HEK293 (cell line): ENCODE measurements around the gene TBC1D22A.

ENCODE experiments used
- CTCF ChIA-PET: fragments of 350-600 bp; formaldehyde crosslinking; extraction: SDS; loops from one replicate; lab custom pipeline; 2021; ENCODE audit warnings: antibody characterized with exemption; lab: Yijun Ruan, JAX
- POLR2A ChIA-PET: fragments of 300-600 bp; formaldehyde crosslinking; extraction: SDS; loops from one replicate; lab custom pipeline; 2020; ENCODE audit warnings: antibody characterized with exemption, inconsistent platforms; lab: Yijun Ruan, JAX
- H3K27ac ChIP-seq: fragments of 200-500 bp; sonication (Bioruptor generic); 2 replicates; pipeline ENCODE4 v1.5.1; 2014; ENCODE audit warnings: low read depth, low read length, control low read depth, inconsistent platforms; ENCODE audit errors: extremely low read depth
- H3K36me3 ChIP-seq, 2 experiments: fragments of 200-500 bp in 1 of 2; sonication (Bioruptor generic) in 1 of 2; 1 replicate in 1 of 2; 2 replicates in 1 of 2; pipeline ENCODE4 v1.5.1; 2014 to 2017; ENCODE audit warnings: inconsistent platforms in 2 of 2, low read length in 2 of 2; ENCODE audit not compliant: control insufficient read depth in 2 of 2, insufficient read depth in 1 of 2
- H3K4me1 ChIP-seq: fragments of 200-500 bp; sonication (Bioruptor generic); 2 replicates; pipeline ENCODE4 v1.5.1; 2014; ENCODE audit warnings: mild to moderate bottlenecking, low read length, inconsistent platforms; ENCODE audit not compliant: control insufficient read depth, insufficient read depth
- H3K4me3 ChIP-seq: 2 replicates; pipeline ENCODE4 v1.5.1; 2011; ENCODE audit warnings: low read depth, mild to moderate bottlenecking, control low read depth, low read length, moderate library complexity
- H3K9me3 ChIP-seq: fragments of 200-500 bp; sonication (Bioruptor generic); 2 replicates; pipeline ENCODE4 v1.5.1; 2014; ENCODE audit warnings: low read depth, low read length, inconsistent platforms; ENCODE audit not compliant: control insufficient read depth, insufficient read depth
- ATF2 ChIP-seq: fragments of 450-650 bp; formaldehyde crosslinking; IDR thresholded peaks from 2 replicates; pipeline ENCODE4 v1.5.1; 2016; ENCODE audit warnings: missing biosample characterization, missing genetic modification characterization, low read depth
- GLIS2 ChIP-seq: fragments of 450-650 bp; formaldehyde crosslinking; IDR thresholded peaks from 2 replicates; pipeline ENCODE4 v1.5.1; 2016; ENCODE audit warnings: missing biosample characterization, missing genetic modification characterization
- MEIS1 ChIP-seq: sonication (generic); formaldehyde crosslinking; IDR thresholded peaks from 2 replicates; pipeline ENCODE4 v1.8.1; 2022; ENCODE audit warnings: missing genetic modification reagents, mild to moderate bottlenecking, borderline replicate concordance
- OSR2 ChIP-seq: fragments of 450-650 bp; formaldehyde crosslinking; IDR thresholded peaks from 2 replicates; pipeline ENCODE4 v1.5.1; 2016; ENCODE audit warnings: missing biosample characterization, missing genetic modification characterization
- PRDM1 ChIP-seq: fragments of 450-650 bp; formaldehyde crosslinking; IDR thresholded peaks from 2 replicates; pipeline ENCODE4; 2016; ENCODE audit warnings: missing biosample characterization, missing genetic modification characterization
- SCRT2 ChIP-seq: fragments of 450-650 bp; formaldehyde crosslinking; IDR thresholded peaks from 2 replicates; pipeline ENCODE4 v1.5.1; 2016; ENCODE audit warnings: missing biosample characterization, missing genetic modification characterization
- SETDB1 ChIP-seq: IDR thresholded peaks from one replicate; pipeline ENCODE4 v1.6.1; 2017; ENCODE audit warnings: mild to moderate bottlenecking, low read length, moderate library complexity, mixed read lengths; ENCODE audit not compliant: insufficient read length
- ZIC2 ChIP-seq: fragments of 450-650 bp; formaldehyde crosslinking; IDR thresholded peaks from 2 replicates; pipeline ENCODE4 v1.5.1; 2016; ENCODE audit warnings: missing biosample characterization, missing genetic modification characterization
- ZNF155 ChIP-seq: fragments of 450-650 bp; formaldehyde crosslinking; IDR thresholded peaks from 2 replicates; pipeline ENCODE4 v1.5.1; 2016; ENCODE audit warnings: missing biosample characterization, missing genetic modification characterization
- ZNF19 ChIP-seq: fragments of 450-650 bp; formaldehyde crosslinking; IDR thresholded peaks from 2 replicates; pipeline ENCODE4; 2016; ENCODE audit warnings: missing biosample characterization, missing genetic modification characterization, low read depth
- ZNF324 ChIP-seq: fragments of 450-650 bp; formaldehyde crosslinking; IDR thresholded peaks from 2 replicates; pipeline ENCODE4 v1.5.1; 2016; ENCODE audit warnings: missing biosample characterization, missing genetic modification characterization
- ZNF341 ChIP-seq: fragments of 450-650 bp; formaldehyde crosslinking; IDR thresholded peaks from 2 replicates; pipeline ENCODE4; 2016; ENCODE audit warnings: low read depth, missing biosample characterization, missing genetic modification characterization
- ZNF350 ChIP-seq: fragments of 450-650 bp; formaldehyde crosslinking; IDR thresholded peaks from 2 replicates; pipeline ENCODE4 v1.5.0; 2017; ENCODE audit warnings: missing biosample characterization, mild to moderate bottlenecking, missing genetic modification characterization
- ZNF37A ChIP-seq: fragments of 450-650 bp; IDR thresholded peaks from 2 replicates; pipeline ENCODE4 v1.5.1; 2018; ENCODE audit warnings: missing biosample characterization, missing genetic modification characterization
- ZNF391 ChIP-seq: fragments of 450-650 bp; formaldehyde crosslinking; IDR thresholded peaks from 2 replicates; pipeline ENCODE4 v1.5.1; 2016; ENCODE audit warnings: low read depth, missing biosample characterization, missing genetic modification characterization, borderline replicate concordance
- ZNF416 ChIP-seq: fragments of 450-650 bp; formaldehyde crosslinking; IDR thresholded peaks from 2 replicates; pipeline ENCODE4 v1.5.1; 2016; ENCODE audit warnings: missing biosample characterization, missing genetic modification characterization
- ZNF423 ChIP-seq: fragments of 450-650 bp; formaldehyde crosslinking; IDR thresholded peaks from 2 replicates; pipeline ENCODE4 v1.5.1; 2016; ENCODE audit warnings: missing biosample characterization, missing genetic modification characterization
- ZNF426 ChIP-seq: fragments of 450-650 bp; formaldehyde crosslinking; IDR thresholded peaks from 2 replicates; pipeline ENCODE4 v1.5.1; 2017; ENCODE audit warnings: missing biosample characterization, missing genetic modification characterization, mild to moderate bottlenecking, inconsistent platforms, moderate library complexity
- ZNF473 ChIP-seq: fragments of 450-650 bp; formaldehyde crosslinking; IDR thresholded peaks from 2 replicates; pipeline ENCODE4 v1.5.1; 2017; ENCODE audit warnings: missing biosample characterization, missing genetic modification characterization
- ZNF544 ChIP-seq: fragments of 450-650 bp; formaldehyde crosslinking; IDR thresholded peaks from 2 replicates; pipeline ENCODE4 v1.5.0; 2017; ENCODE audit warnings: missing biosample characterization, missing genetic modification characterization
- ZNF549 ChIP-seq: fragments of 450-650 bp; IDR thresholded peaks from 2 replicates; pipeline ENCODE4 v1.5.1; 2018; ENCODE audit warnings: missing biosample characterization, missing genetic modification characterization, mild to moderate bottlenecking, inconsistent platforms, moderate library complexity
- ZNF560 ChIP-seq: fragments of 450-650 bp; formaldehyde crosslinking; IDR thresholded peaks from 2 replicates; pipeline ENCODE4 v1.5.1; 2017; ENCODE audit warnings: missing biosample characterization, missing genetic modification characterization, borderline replicate concordance
- ZNF585B ChIP-seq: fragments of 450-650 bp; formaldehyde crosslinking; IDR thresholded peaks from 2 replicates; pipeline ENCODE4 v1.5.1; 2016; ENCODE audit warnings: missing biosample characterization, missing genetic modification characterization
- ZNF621 ChIP-seq: fragments of 450-650 bp; formaldehyde crosslinking; IDR thresholded peaks from 2 replicates; pipeline ENCODE4 v1.5.1; 2017; ENCODE audit warnings: missing biosample characterization, missing genetic modification characterization
- ZNF670 ChIP-seq: fragments of 450-650 bp; formaldehyde crosslinking; IDR thresholded peaks from 2 replicates; pipeline ENCODE4 v1.5.1; 2016; ENCODE audit warnings: missing biosample characterization, missing genetic modification characterization, low read depth
- ZNF776 ChIP-seq: fragments of 450-650 bp; formaldehyde crosslinking; IDR thresholded peaks from 2 replicates; pipeline ENCODE4 v1.5.0; 2017; ENCODE audit warnings: missing biosample characterization, missing genetic modification characterization, borderline replicate concordance
- ZNF777 ChIP-seq: fragments of 450-650 bp; formaldehyde crosslinking; IDR thresholded peaks from 2 replicates; pipeline ENCODE4 v1.5.1; 2017; ENCODE audit warnings: missing biosample characterization, missing genetic modification characterization, borderline replicate concordance
- TF ChIP-seq, protein P1 (sequence below): fragments of 450-650 bp; formaldehyde crosslinking; IDR thresholded peaks from 2 replicates; pipeline ENCODE4 v1.5.1; 2016; ENCODE audit warnings: missing biosample characterization, missing genetic modification characterization

The TBC1D22A gene

GRCh38 chr22:46969961-46970360, 207.5 kb downstream of the TBC1D22A start:
- Histone ChIP-seq H3K36me3 (peaks cover 0 to 9% of the 10 kb centered on the region in 2 experiments; a peak in 1 of 3 replicates), H3K4me1 (no peaks in the 10 kb centered on the region), H3K4me3 (no peak overlapping the region), H3K27ac (no peak overlapping the region), H3K9me3 (no peaks in the 10 kb centered on the region)
- ChIA-PET POLR2A (no interaction called here), CTCF (no interaction called here)
- TF ChIP-seq MEIS1 (no peak), SCRT2 (no peak), ZNF324 (no peak), SETDB1 (no peak), GLIS2 (tag by site-specific recombination) (no peak), ZNF560 (tag by site-specific recombination) (no peak), PRDM1 (tag by site-specific recombination) (no peak), ZNF391 (tag by site-specific recombination) (no peak), ZNF621 (tag by site-specific recombination) (no peak), ZNF416 (tag by site-specific recombination) (no peak), ZNF426 (tag by site-specific recombination) (no peak), ZNF670 (tag by site-specific recombination) (no peak)

- POLR2A ChIA-PET: no interaction called here
- Histone ChIP-seq H3K4me3 (no peak overlapping the region), H3K9me3 (no peaks in the 10 kb centered on the region), H3K4me1 (no peaks in the 10 kb centered on the region), H3K27ac (no peak overlapping the region), H3K36me3 (peaks cover 0 to 15% of the 10 kb centered on the region in 2 experiments; a peak in 1 of 3 replicates)
- CTCF ChIA-PET: no interaction called here
- TF ChIP-seq ZNF350 (tag by site-specific recombination): no peak
- no peak for TF ChIP-seq ZNF423 (tag by site-specific recombination)
- TF ChIP-seq ZNF416 (tag by site-specific recombination): no peak
- no peak for TF ChIP-seq ZNF585B
- no peak for TF ChIP-seq OSR2 (tag by site-specific recombination)
- no peak for TF ChIP-seq MEIS1
- TF ChIP-seq ZNF473 (tag by site-specific recombination): no peak
- no peak for TF ChIP-seq ZNF19
- TF ChIP-seq ZNF341 (tag by site-specific recombination): no peak
- TF ChIP-seq, protein P1, sequence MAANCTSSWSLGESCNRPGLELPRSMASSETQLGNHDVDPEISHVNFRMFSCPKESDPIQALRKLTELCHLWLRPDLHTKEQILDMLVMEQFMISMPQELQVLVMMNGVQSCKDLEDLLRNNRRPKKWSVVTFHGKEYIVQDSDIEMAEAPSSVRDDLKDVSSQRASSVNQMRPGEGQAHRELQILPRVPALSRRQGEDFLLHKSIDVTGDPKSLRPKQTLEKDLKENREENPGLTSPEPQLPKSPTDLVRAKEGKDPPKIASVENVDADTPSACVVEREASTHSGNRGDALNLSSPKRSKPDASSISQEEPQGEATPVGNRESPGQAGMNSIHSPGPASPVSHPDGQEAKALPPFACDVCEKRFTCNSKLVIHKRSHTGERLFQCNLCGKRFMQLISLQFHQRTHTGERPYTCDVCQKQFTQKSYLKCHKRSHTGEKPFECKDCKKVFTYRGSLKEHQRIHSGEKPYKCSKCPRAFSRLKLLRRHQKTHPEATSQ: no peak
- TF ChIP-seq ZNF155 (tag by site-specific recombination): no peak
- TF ChIP-seq ZNF544 (tag by site-specific recombination): no peak
- no peak for TF ChIP-seq ZNF777 (tag by site-specific recombination)
- TF ChIP-seq ZNF549 (tag by site-specific recombination): no peak
- TF ChIP-seq ATF2 (tag by site-specific recombination): no peak
- no peak for TF ChIP-seq ZIC2 (tag by site-specific recombination)
- TF ChIP-seq ZNF776: no peak
- TF ChIP-seq ZNF37A (tag by site-specific recombination): no peak
- TF ChIP-seq, all 188 proteins: peak for 0
Observed at GRCh38 chr22:46970411-46971098, 208.1 kb downstream of the TBC1D22A start.
